HepG2 (cell line): ENCODE data around the gene TBXAS1. TPM values are rescaled to one million over a fixed set of nuclear protein-coding genes. Genes with fewer than 3 reads are reported as not detected.
A peak's percentile ranks its signal among the peaks of the same experiment; 100 is the strongest.

Experiments
- ATAC-seq: fragments of 200-7000 bp; cut with Tn5 transposase; 3 replicates; pipeline ENCODE4 v1.9.1; 2020; ENCODE audit warnings: mild to moderate bottlenecking, moderate library complexity
- BruUV-seq: library from RNA; stranded (reverse); fragments of 400-500 nt; replicated peaks from 2 replicates; lab custom pipeline; 2021; lab: Mats Ljungman, UMichigan
- CTCF ChIA-PET: fragments of 300-600 bp; formaldehyde crosslinking; extraction: SDS; loops from one replicate; lab custom pipeline; 2021; ENCODE audit warnings: low total read pairs, inconsistent platforms, low intra/inter-chr PET ratio; lab: Yijun Ruan, JAX
- POLR2A ChIA-PET: fragments of 350-600 bp; sonication (Branson Sonifier 250); formaldehyde crosslinking; loops from one replicate; lab custom pipeline; 2020; ENCODE audit warnings: antibody characterized with exemption, inconsistent platforms; lab: Yijun Ruan, JAX
- DNase-seq: peaks from one replicate; pipeline ENCODE4 v3.0.0-alpha.2; 2015; ENCODE audit warnings: low spot score
- FAIRE-seq: peaks from 3 replicates; lab custom pipeline; 2011; peaks lifted over from hg19 to GRCh38; lab: Jason Lieb, UNC
- H2AFZ ChIP-seq: one replicate; pipeline ENCODE4 v1.6.1; 2011; ENCODE audit warnings: low read length, inconsistent platforms
- H3K27ac ChIP-seq: fragments of 300-600 bp; 3 replicates; pipeline ENCODE4 v1.8.0; 2011; ENCODE audit warnings: mixed run types, mild to moderate bottlenecking, mixed read lengths, low read length, inconsistent platforms; ENCODE audit not compliant: insufficient read depth; ENCODE audit errors: extremely low read length
- H3K27me3 ChIP-seq, 2 experiments: fragments of 200-600 bp in 1 of 2; 2 replicates in 1 of 2; 3 replicates in 1 of 2; pipeline versions ENCODE4 v1.6.0 to v1.8.0; 2011; ENCODE audit warnings: low read length in 2 of 2, mild to moderate bottlenecking in 2 of 2, moderate library complexity in 2 of 2, inconsistent platforms in 1 of 2; ENCODE audit not compliant: insufficient read depth in 2 of 2, control insufficient read depth in 1 of 2
- H3K36me3 ChIP-seq, 2 experiments: fragments of 200-600 bp in 1 of 2; replicated peaks in 1 of 2; 2 replicates in 1 of 2; 3 replicates in 1 of 2; pipeline versions ENCODE4 v1.5.1 to v1.8.0; 2011; ENCODE audit warnings: low read length in 2 of 2, inconsistent platforms in 1 of 2; ENCODE audit not compliant: insufficient read depth in 2 of 2, control insufficient read depth in 1 of 2
- H3K4me1 ChIP-seq: 2 replicates; pipeline ENCODE4 v1.5.1; 2012; ENCODE audit warnings: low read length, inconsistent platforms; ENCODE audit not compliant: insufficient read depth
- H3K4me2 ChIP-seq: 2 replicates; pipeline ENCODE4 v1.6.0; 2011; ENCODE audit warnings: low read depth, low read length, inconsistent platforms
- H3K4me3 ChIP-seq, 3 experiments: fragments of 200-600 bp in 1 of 3; sonication (generic), shearing (Covaris generic) in 1 of 3; replicated peaks in 1 of 3; 2 replicates each; pipeline ENCODE4 v1.5.1; 2011 to 2016; ENCODE audit warnings: low read length in 3 of 3, inconsistent platforms in 2 of 3, low read depth in 2 of 3, mild to moderate bottlenecking in 2 of 3, control low read depth in 1 of 3, mixed read lengths in 1 of 3; ENCODE audit not compliant: insufficient read depth in 1 of 3
- H3K79me2 ChIP-seq: one replicate; pipeline ENCODE4 v1.6.1; 2011; ENCODE audit warnings: low read length, inconsistent platforms; ENCODE audit not compliant: insufficient read depth
- H3K9ac ChIP-seq: 2 replicates; pipeline ENCODE4 v1.6.0; 2011; ENCODE audit warnings: mild to moderate bottlenecking, low read depth, low read length, inconsistent platforms; ENCODE audit not compliant: insufficient read depth
- H3K9me3 ChIP-seq: 2 replicates; pipeline ENCODE4 v1.5.1; 2012; ENCODE audit warnings: mild to moderate bottlenecking, low read length
- H4K20me1 ChIP-seq: 2 replicates; pipeline ENCODE4 v1.6.0; 2011; ENCODE audit warnings: inconsistent platforms, mild to moderate bottlenecking, low read length, moderate library complexity; ENCODE audit not compliant: insufficient read depth
- CBX1 ChIP-seq: IDR thresholded peaks from one replicate; pipeline ENCODE4 v1.6.1; 2016; ENCODE audit warnings: antibody characterized with exemption, low read depth
- ELF3 ChIP-seq: IDR thresholded peaks from 2 replicates; pipeline ENCODE4 v1.6.1; 2016; ENCODE audit warnings: missing genetic modification reagents, missing compliant biosample characterization
- FOXJ3 ChIP-seq: sonication (generic); formaldehyde crosslinking; IDR thresholded peaks from 2 replicates; pipeline ENCODE4 v1.4.0; 2020; ENCODE audit warnings: missing genetic modification reagents, mild to moderate bottlenecking, borderline replicate concordance
- FOXO1 ChIP-seq: sonication (generic); formaldehyde crosslinking; IDR thresholded peaks from 2 replicates; pipeline ENCODE4 v1.4.0; 2020; ENCODE audit warnings: missing genetic modification reagents
- FOXP1 ChIP-seq, 2 experiments: fragments of 450-650 bp in 1 of 2; IDR thresholded peaks; 2 replicates each; pipeline ENCODE4 v1.6.1; 2017 to 2018; ENCODE audit warnings: antibody characterized with exemption in 1 of 2
- GATAD2A ChIP-seq: IDR thresholded peaks from 2 replicates; pipeline ENCODE4 v1.6.1; 2016
- NR2F6 ChIP-seq, 2 experiments: IDR thresholded peaks; 2 replicates each; pipeline ENCODE4 v1.6.1; 2016; ENCODE audit warnings: antibody characterized with exemption in 1 of 2, mild to moderate bottlenecking in 1 of 2
- SMARCC2 ChIP-seq: fragments of 450-650 bp; IDR thresholded peaks from 2 replicates; pipeline ENCODE4 v1.6.1; 2017; ENCODE audit warnings: antibody characterized with exemption, mild to moderate bottlenecking
- SOX6 ChIP-seq, 2 experiments: fragments of 450-650 bp in 1 of 2; sonication (generic) in 1 of 2; formaldehyde crosslinking in 1 of 2; IDR thresholded peaks; 2 replicates each; pipeline versions ENCODE4 v1.4.0 to v1.6.1; 2017 to 2020; ENCODE audit warnings: antibody characterized with exemption in 1 of 2, mild to moderate bottlenecking in 1 of 2, missing genetic modification reagents in 1 of 2
- ZFP1 ChIP-seq: IDR thresholded peaks from 2 replicates; pipeline ENCODE4 v1.6.1; 2016
- ZFP36L1 ChIP-seq: sonication (generic); formaldehyde crosslinking; IDR thresholded peaks from 2 replicates; pipeline ENCODE4 v1.8.0; 2022; ENCODE audit warnings: mild to moderate bottlenecking, missing genetic modification reagents, moderate library complexity
- ZFP37 ChIP-seq: sonication (generic); formaldehyde crosslinking; IDR thresholded peaks from 2 replicates; pipeline ENCODE4 v1.4.0; 2020; ENCODE audit warnings: missing genetic modification reagents, borderline replicate concordance
- ZFP41 ChIP-seq: sonication (generic); formaldehyde crosslinking; IDR thresholded peaks from 2 replicates; pipeline ENCODE4 v1.4.0; 2020; ENCODE audit warnings: mild to moderate bottlenecking, missing genetic modification reagents, borderline replicate concordance
- ZNF225 ChIP-seq: sonication (generic); formaldehyde crosslinking; IDR thresholded peaks from 2 replicates; pipeline ENCODE4 v1.4.0; 2020; ENCODE audit warnings: mild to moderate bottlenecking, missing genetic modification reagents
- ZNF678 ChIP-seq: sonication (generic); formaldehyde crosslinking; IDR thresholded peaks from 2 replicates; pipeline ENCODE4 v1.4.0; 2020; ENCODE audit warnings: mild to moderate bottlenecking, missing genetic modification reagents
- ZSCAN29 ChIP-seq: sonication (generic); formaldehyde crosslinking; conservative IDR thresholded peaks from 2 replicates; pipeline ENCODE4 v1.4.0; 2020; ENCODE audit warnings: mild to moderate bottlenecking, missing genetic modification reagents
- WGBS: methylation state at CpG from one replicate; pipeline ENCODE4 v1.1.6; 2017; ENCODE audit warnings: low lambda C conversion rate; 5-methylcytosine and 5-hydroxymethylcytosine counted together
- in situ Hi-C: cut with HindIII; loops from 2 replicates; pipeline ENCODE4 v1.10.0; 2017; ENCODE audit warnings: low pct_unique_long_range_greater_than_20kb; ENCODE audit not compliant: extremely low pct_ligation_motif_present
- intact Hi-C: fragments of 100-400 bp; cut with micrococcal nuclease; formaldehyde crosslinking; loops from one replicate; pipeline ENCODE4 v1.10.0; 2022; ENCODE audit not compliant: unreplicated experiment
- polyA plus RNA-seq, 8 experiments: library from polyadenylated mRNA; depleted of rRNA in 3 of 8; stranded (reverse) in 7 of 8; unstranded in 1 of 8; fragments of >200 nt; fragmentation: Illumina TruSeq in 4 of 8; extraction: Trizol in 4 of 8; gene quantifications; 2 replicates each; pipeline versions ENCODE4 v1.2.1 to v1.2.3, GENCODE V29; 2011 to 2016; ENCODE audit warnings: low read depth in 4 of 8, missing spikeins in 1 of 8, mixed read lengths in 1 of 8; ENCODE audit not compliant: insufficient read depth in 1 of 8
- total RNA-seq, 5 experiments: library from RNA; depleted of rRNA; stranded (reverse); fragments of >200 nt; fragmentation: Illumina TruSeq; extraction: Trizol; gene quantifications; 2 replicates each; pipeline ENCODE4 v1.2.3, GENCODE V29; 2016; ENCODE audit warnings: low read depth in 1 of 5
- TF ChIP-seq, protein P1 (sequence below): sonication (generic); formaldehyde crosslinking; IDR thresholded peaks from 2 replicates; pipeline ENCODE4 v1.5.0; 2020; ENCODE audit warnings: missing genetic modification reagents
- TF ChIP-seq, protein P2 (sequence below), 2 experiments: fragments of 450-650 bp in 1 of 2; sonication (generic) in 1 of 2; formaldehyde crosslinking; IDR thresholded peaks; 2 replicates each; pipeline versions ENCODE4 v1.5.0 to v1.8.0; 2020 to 2022; ENCODE audit warnings: mild to moderate bottlenecking in 1 of 2, missing genetic modification reagents in 1 of 2
- TF ChIP-seq, protein P3 (sequence below): sonication (generic); formaldehyde crosslinking; IDR thresholded peaks from 2 replicates; pipeline ENCODE4 v1.5.1; 2020; ENCODE audit warnings: mild to moderate bottlenecking, moderate library complexity, missing genetic modification reagents

Gene TBXAS1
- total and polyA plus RNA-seq, 2 of the 13 experiments (the other 11 are each of a cell fraction or from before 2014, with no cell fraction given) = 4.0 to 4.9 TPM

DNA sequence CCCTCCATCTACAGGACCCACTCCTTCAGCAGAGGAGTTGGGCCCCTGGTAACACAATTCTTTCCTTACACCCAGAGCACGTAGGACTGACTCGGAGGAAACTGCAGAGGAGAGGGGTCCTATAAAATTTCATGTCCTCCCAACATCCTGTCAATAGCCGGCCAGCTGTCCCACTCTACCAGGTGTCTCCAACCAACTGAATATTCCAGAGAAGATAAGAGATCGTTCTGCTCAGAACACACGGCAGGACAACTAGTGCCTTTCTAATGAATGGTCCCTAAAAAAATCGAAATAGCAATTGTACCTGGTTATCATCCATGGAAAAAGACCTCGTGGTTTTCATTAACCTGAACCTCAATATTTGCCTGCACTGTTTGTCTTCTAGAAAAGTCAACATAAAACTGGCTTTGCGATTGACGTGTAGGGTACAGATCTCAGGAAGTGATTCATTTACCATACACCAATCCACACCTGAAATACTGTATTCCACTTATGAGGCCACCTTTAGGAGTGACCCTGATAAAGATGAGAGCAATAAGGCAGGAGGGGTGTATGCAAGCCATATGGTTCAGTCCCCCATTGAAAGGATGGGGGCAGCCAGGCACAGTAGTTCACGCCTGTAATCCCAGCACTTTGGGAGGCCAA lies 121.9 kb downstream of the TBXAS1 start:
- in situ Hi-C loops = no loop called here
- ChIA-PET CTCF (no interaction called here), POLR2A (no interaction called here)
- Histone ChIP-seq H3K36me3 (no peaks in the 10 kb centered on the region), H3K4me1 (peaks cover 23% of the 10 kb centered on the region), H3K4me2 (no peak overlapping the region), H3K9ac (no peak overlapping the region), H3K9me3 (no peaks in the 10 kb centered on the region), H3K27ac (no peak overlapping the region), H3K27me3 (peaks cover 0 to 7% of the 10 kb centered on the region in 2 experiments; a peak in 1 of 5 replicates), H3K79me2 (no peaks in the 10 kb centered on the region), H4K20me1 (0 out of 2 replicates have a peak, but pooled peaks cover 5% of the 10 kb centered on the region), H2AFZ (no peak overlapping the region), H3K4me3 (no peak overlapping the region)
- ATAC-seq = peak; percentile 86
- peak; percentile 4 for FAIRE-seq
- WGBS = 15% methylated on average over 10 of the region's 10 CpGs
- DNase-seq = peak; percentile 73
- intact Hi-C loops = no loop called here
- no TSS peak for BruUV-seq
- TF ChIP-seq SOX6 (IDR thresholded peaks at IDR 0.05) = no peak
- TF ChIP-seq SOX6 (CRISPR knock-in tag; IDR thresholded peaks at IDR 0.05) = peak; percentile 63; the same call in 1 of the 2 replicates
- TF ChIP-seq ZNF678 = no peak
- TF ChIP-seq, protein P1, sequence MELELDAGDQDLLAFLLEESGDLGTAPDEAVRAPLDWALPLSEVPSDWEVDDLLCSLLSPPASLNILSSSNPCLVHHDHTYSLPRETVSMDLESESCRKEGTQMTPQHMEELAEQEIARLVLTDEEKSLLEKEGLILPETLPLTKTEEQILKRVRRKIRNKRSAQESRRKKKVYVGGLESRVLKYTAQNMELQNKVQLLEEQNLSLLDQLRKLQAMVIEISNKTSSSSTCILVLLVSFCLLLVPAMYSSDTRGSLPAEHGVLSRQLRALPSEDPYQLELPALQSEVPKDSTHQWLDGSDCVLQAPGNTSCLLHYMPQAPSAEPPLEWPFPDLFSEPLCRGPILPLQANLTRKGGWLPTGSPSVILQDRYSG (CRISPR knock-in tag) = no peak
- peak; percentile 92 for TF ChIP-seq NR2F6 (IDR thresholded peaks at IDR 0.05)
- TF ChIP-seq NR2F6 (CRISPR knock-in tag; IDR thresholded peaks at IDR 0.05) = peak; percentile 83
- TF ChIP-seq, protein P2, sequence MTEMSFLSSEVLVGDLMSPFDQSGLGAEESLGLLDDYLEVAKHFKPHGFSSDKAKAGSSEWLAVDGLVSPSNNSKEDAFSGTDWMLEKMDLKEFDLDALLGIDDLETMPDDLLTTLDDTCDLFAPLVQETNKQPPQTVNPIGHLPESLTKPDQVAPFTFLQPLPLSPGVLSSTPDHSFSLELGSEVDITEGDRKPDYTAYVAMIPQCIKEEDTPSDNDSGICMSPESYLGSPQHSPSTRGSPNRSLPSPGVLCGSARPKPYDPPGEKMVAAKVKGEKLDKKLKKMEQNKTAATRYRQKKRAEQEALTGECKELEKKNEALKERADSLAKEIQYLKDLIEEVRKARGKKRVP (CRISPR knock-in tag; IDR thresholded peaks at IDR 0.05) = peak in 1 of 2 experiments; percentile 53; a peak in 1 of 4 replicates
- no peak for TF ChIP-seq SMARCC2
- TF ChIP-seq ZFP1 (CRISPR knock-in tag) = no peak
- peak; percentile 52; the same call in 1 of the 2 replicates for TF ChIP-seq ELF3 (CRISPR knock-in tag)
- TF ChIP-seq FOXO1 = no peak; the same call in 1 of the 2 replicates
- no peak for TF ChIP-seq ZFP41
- TF ChIP-seq FOXP1 (IDR thresholded peaks at IDR 0.05) = no peak
- peak; percentile 33; the same call in 1 of the 2 replicates for TF ChIP-seq FOXP1 (CRISPR knock-in tag; IDR thresholded peaks at IDR 0.05)
- peak; percentile 84 for TF ChIP-seq GATAD2A (CRISPR knock-in tag)
- TF ChIP-seq, protein P3, sequence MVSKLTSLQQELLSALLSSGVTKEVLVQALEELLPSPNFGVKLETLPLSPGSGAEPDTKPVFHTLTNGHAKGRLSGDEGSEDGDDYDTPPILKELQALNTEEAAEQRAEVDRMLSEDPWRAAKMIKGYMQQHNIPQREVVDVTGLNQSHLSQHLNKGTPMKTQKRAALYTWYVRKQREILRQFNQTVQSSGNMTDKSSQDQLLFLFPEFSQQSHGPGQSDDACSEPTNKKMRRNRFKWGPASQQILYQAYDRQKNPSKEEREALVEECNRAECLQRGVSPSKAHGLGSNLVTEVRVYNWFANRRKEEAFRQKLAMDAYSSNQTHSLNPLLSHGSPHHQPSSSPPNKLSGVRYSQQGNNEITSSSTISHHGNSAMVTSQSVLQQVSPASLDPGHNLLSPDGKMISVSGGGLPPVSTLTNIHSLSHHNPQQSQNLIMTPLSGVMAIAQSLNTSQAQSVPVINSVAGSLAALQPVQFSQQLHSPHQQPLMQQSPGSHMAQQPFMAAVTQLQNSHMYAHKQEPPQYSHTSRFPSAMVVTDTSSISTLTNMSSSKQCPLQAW (CRISPR knock-in tag) = no peak
- TF ChIP-seq ZSCAN29 = no peak
- no peak for TF ChIP-seq ZFP37 (CRISPR knock-in tag)
- TF ChIP-seq ZNF225 (CRISPR knock-in tag) = no peak
- TF ChIP-seq CBX1 = no peak
- TF ChIP-seq FOXJ3 (CRISPR knock-in tag) = peak; percentile 28; the same call in 1 of the 2 replicates
- no peak for TF ChIP-seq ZFP36L1 (CRISPR knock-in tag)
